ENCODE results near the gene LRRTM1.

LRRTM1 gene

GRCh38 chr2:80303909-80304837 is at the start of gene LRRTM1:
LRRTM1 (minus strand) TSS chr2:80304752; CDS start chr2:80303819, 933 bp downstream.
- DNase-seq (ENCODE audit: low read depth in 2 of 2): no peak

GRCh38 chr2:80351231-80351630 is 46.7 kb upstream of the LRRTM1 start:
- no peak for DNase-seq (ENCODE audit: low read depth in 2 of 2)

- DNase-seq (ENCODE audit: low read depth in 2 of 2): no peak
Measured at GRCh38 chr2:80348953-80349352, 44.4 kb upstream of the LRRTM1 start.

GRCh38 chr2:80348078-80348477 is 43.5 kb upstream of the LRRTM1 start:
- no peak for DNase-seq (ENCODE audit: low read depth in 2 of 2)

DNA sequence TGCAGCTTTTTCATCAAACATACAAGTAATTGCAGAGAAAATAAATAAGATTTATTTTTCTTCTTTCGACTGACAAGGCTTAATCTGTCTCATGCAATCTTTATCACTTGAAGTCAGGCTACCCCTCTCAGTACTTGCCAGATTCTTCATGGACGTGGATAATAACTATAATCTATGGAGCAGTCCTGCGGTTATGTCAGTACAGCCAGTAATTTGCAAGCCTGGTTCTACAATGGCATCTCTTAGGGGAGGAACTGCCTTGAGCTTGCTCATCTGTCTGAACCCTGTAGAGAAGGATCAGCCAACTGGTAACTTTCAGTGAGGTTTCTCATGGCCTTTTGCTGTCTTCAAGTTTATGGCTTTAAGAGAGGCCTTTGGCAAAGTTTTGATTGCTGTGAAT is 35.5 kb upstream of the LRRTM1 start:
- DNase-seq (ENCODE audit: low read depth in 2 of 2): no peak

DNA sequence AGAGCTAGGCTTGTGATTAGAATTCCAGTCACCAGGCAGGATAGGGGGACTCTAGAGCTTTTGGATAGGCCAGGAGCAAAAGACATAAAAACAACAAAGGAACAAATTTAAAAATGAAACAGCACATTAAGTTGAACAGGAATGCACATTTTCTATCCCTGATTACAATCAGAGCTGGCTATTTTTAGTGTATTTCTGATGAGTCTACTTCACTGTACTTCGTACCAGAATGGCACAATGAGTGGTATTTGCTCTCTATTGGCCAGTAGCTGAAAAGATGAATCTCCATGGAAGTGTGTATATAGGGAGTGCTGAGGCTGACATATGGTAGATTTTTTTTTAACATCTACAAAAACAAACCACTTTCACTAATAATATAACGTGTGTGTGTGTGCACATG is 34.2 kb upstream of the LRRTM1 start:
- no peak for DNase-seq (ENCODE audit: low read depth in 2 of 2)

GRCh38 chr2:80335411-80335810 is 30.9 kb upstream of the LRRTM1 start:
- DNase-seq (ENCODE audit: low read depth in 2 of 2): no peak

DNA sequence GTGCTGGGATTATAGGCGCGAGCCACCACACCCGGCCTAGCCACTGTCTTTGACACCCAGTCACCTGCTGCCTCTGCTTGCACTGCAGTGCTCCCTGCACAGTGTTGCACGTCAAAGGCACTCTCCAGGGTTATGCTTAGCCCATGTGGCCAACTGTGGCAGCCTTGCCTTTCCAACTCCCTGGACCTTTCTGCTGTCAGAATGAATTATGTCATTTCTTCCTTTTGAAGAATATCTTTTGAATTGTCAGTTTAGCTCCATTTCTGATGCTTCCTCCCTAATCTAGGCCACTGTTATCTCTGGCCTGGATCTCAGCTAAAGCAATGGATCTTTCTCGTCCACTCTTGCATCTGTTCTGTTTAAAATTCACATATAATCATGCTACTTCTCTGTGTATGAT is 29.3 kb upstream of the LRRTM1 start:
- DNase-seq (ENCODE audit: low read depth in 2 of 2): no peak

DNA sequence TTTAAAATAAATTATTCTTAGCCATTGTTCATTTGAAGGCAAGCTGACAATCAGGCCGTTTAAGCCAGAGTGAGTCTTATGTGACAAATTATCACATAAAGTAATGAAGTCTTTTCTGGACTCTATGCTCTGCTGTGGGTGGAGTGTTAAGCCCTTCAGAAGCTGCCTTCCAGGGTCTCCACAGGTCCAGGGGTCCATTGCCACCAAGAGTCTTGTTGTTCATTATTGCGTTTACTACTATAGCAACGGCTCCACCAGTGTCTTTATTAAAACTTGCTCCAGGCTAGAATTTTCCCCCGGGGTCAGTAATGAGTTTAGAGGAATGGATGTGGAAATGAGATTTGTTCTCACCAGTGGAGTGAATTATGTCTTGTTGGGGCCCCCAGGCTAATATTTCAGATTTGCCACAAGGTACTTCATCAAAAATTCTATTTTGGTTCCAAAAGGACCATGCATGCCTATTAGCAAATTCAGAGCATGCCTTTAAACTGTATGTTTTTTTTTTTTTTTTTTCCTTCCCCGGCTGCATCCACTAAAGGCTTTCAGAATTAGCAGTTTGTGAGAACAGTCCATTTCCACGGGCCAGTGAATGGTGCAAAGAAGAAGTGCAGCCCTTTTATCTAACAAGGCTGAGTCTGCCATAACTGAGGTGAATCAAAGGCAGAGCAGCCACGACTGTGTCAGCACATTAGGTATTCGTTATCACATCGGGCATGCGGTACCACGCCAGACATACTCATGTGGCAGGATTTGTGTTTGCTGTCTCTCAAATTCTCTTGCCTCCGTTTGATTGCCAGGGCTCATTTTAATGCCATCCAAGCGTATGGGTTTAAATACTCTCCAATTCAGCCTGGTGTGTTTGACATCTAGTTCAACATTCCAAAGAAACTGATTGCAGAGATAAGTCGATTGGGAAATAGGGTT is 26.2 kb upstream of the LRRTM1 start:
- DNase-seq (ENCODE audit: low read depth in 2 of 2): no peak

DNA sequence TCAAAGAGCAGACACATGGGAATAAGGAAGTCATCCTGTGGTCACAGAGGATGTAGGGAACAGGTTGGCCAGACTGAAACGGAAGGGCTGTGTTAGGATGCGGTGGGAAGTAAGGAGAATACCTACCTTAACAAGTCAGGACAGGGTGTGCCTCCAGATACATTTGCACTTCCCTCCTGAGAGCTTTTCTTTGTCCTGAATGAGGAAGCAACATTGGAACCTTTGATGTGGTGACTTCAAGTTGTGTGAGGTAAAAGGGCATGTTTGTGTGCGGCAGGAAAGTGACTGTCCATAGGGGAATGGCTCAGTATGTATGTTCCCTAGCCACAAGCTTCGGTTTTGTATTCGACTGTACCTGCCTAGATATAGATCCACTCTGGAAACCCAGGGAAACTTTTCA is 24.9 kb upstream of the LRRTM1 start:
- no peak for DNase-seq (ENCODE audit: low read depth in 2 of 2)

DNA sequence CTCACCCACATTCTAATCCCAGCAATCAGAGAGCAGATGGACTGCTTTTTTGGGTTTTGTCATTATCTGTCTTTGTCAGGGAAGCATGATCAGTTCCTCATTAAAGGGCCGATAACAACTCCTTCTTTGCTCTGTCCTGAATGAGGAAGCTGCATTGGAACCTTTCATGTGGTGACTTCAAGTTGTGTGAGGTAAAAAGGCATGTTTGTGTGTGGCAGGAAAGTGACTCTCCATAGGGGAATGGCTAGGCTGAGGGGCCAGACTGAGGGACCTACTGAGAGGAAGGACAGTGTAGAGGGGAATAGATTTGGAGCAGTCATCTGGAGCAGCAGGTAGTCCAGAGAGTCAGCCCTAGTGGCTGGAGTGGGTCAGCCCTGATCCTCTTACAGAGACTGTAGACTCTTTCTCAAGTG is 23.6 kb upstream of the LRRTM1 start:
- DNase-seq (ENCODE audit: low read depth in 2 of 2): no peak

GRCh38 chr2:80326861-80327260 is 22.3 kb upstream of the LRRTM1 start:
- no peak for DNase-seq (ENCODE audit: low read depth in 2 of 2)

- DNase-seq (ENCODE audit: low read depth in 2 of 2): no peak
Measured at GRCh38 chr2:80326214-80326613, 21.7 kb upstream of the LRRTM1 start.

DNA sequence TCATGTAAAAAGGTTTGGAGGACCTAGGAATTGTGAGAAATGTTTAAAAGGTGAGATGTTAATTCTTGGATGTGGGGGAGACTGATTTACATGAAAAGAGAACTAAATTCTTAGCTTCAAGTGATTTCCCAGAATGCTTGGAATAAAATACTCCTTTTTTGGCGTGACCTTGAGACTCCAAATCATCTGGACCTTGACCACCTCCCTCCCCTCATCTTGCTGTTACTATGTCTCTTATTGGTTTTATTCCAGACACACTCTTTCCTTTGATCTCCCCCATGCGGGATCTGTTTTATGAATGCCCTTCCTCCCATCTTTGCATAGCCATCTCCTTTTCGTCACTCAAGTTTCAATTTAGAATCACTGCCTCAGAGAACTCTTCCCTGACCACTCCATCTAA is 20.0 kb upstream of the LRRTM1 start:
- no peak for DNase-seq (ENCODE audit: low read depth in 2 of 2)

- no peak for DNase-seq (ENCODE audit: low read depth in 2 of 2)
Measured at GRCh38 chr2:80323610-80324009, 19.1 kb upstream of the LRRTM1 start.

DNA sequence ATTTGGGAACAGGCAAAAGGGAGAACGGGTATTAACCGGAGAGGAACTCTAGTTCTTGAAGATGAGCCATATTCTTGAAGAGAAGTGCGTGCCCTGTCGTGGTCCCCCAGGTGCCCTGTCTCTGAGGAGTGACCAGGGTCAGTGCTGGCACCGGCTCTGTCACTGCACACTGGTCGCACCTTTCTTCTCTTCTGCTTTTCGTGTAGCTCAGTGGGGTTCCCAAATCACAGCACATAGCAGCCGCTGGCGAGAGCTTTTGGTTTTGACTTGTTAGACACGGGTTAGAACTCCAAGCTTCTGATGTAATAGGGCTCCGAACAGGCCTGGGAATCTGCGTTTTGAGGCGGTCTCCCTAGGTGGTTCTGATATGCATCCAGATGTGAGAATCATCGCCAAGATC is 18.4 kb upstream of the LRRTM1 start:
- no peak for DNase-seq (ENCODE audit: low read depth in 2 of 2)

DNA sequence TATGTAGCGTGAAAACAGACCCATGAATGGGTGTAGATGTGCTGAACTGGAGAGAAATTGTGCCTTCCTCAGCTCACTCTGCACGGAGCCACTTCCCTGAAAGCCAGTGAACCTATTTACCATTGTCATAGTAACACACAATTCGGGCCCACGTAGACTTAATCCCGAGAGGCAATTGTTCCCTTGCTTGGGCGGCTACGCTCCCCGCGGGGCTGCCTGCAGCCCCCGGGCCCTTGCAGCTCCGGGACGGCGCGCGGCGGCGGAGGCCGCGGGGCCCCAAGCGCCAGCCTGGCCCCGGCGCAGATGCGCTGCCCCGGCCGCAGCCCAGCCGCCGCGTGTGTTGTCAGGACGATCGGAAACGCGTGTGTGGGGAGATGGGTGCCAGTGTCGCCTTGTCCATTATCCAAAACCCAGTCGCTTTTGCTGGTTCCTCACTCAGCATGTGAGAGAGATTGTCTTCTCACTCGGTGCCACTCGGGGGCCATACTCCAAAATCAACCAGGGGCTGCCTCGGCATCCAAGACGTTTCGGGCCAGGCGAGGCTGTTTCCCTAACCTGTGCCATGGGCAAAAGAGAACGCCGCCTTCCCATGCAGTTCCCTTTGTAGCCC is 17.9 kb upstream of the LRRTM1 start:
- DNase-seq (ENCODE audit: low read depth in 2 of 2): no peak

GRCh38 chr2:80312282-80312839 is 7.8 kb upstream of the LRRTM1 start:
- DNase-seq (ENCODE audit: low read depth in 2 of 2): no peak

- DNase-seq (ENCODE audit: low read depth in 2 of 2): no peak
Measured at GRCh38 chr2:80311304-80311703, 6.8 kb upstream of the LRRTM1 start.

DNA sequence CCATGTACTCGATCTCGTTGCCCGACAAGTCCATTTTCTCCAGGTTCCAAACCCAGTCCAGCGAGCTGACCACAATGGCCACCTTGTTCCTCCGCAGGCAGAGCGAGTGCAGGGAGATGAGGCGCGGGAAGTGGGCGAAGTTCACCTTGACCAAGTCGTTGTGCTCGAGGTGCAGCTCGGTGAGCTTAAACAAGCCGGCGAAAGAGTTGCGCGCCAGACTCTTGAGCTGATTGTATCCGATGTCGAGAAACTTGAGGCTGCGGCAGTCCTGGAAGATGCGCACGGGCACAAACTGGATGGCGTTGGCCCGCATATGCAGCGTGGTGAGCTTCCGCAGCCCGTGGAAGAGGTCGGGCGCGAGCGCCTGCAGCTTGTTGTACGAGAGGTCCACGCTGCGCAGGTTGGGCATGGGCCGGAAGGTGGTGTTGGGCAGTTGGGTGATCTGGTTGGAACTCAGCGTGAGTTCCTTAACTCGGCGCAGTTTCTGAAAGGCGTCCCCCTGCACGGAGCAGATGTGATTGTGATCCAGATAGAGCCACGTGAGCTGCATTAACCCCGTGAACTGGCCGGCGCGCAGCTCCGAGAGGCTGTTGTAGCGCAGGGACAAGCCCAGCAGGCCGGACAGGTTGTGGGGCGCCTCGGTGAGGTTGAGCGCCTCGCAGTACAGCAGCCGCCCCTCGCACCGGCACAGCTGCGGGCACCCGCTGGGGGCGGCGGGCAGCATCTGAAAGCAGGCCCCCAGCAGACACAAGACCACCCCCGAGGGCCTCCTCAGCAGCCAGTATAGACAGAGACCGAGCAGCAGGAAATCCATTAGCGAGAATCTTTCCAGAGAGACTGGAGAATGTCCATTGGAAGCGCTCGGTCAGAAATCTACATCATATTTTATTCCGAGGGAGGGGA is 1.3 kb downstream of the LRRTM1 start:
- DNase-seq (ENCODE audit: low read depth in 2 of 2): no peak

Measured in activated CD8-positive, alpha-beta memory T cell treated with anti-CD3 and anti-CD28 coated beads for 4 hours (primary cell).